Measurements from ENCODE around the gene CFLAR. TPM values are rescaled to one million over a fixed set of nuclear protein-coding genes. Genes with fewer than 3 reads are reported as not detected.

The CFLAR gene
- total and polyA plus RNA-seq, 2 of the 13 experiments (the other 11 are each of a cell fraction or from before 2014, with no cell fraction given): 43.8 to 92.1 TPM

DNA sequence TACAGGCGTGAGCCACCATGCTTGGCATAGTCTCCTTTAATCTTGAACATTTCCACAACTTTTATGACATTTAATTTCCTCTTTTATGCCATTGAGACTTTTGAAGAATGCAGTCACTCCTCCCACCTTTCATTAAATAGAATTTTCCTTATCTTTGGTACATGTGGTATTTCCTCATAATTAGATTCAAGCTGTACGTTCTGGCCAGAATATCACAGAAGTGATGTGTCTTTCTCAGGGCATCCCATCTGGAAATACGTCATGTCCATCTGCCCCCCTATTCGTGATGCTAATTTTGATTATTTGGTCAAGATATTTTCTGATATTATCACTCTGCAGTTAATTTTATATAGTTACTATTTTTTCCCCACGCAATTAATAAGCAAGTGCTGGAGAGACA lies 83.9 kb downstream of the CFLAR start:
- H3K4me2 ChIP-seq (ENCODE audit: low read depth, low read length): no peak overlapping the region
- H3K4me3 ChIP-seq (replicated peaks in 1 of 3; ENCODE audit: insufficient read depth in 1 of 3, low read depth in 2 of 3, low read length in 3 of 3): no peak overlapping the region
- ATAC-seq: no peak
- no peaks in the 10 kb centered on the region for H3K79me2 ChIP-seq (ENCODE audit: insufficient read depth, low read length)
- TF ChIP-seq U2AF1 (optimal IDR thresholded peaks at IDR 0.05; ENCODE audit: low read depth, low read length): no peak
- TF ChIP-seq GABPA (IDR thresholded peaks at IDR 0.05; ENCODE audit: low read depth, low read length): no peak
- TF ChIP-seq GABPA (CRISPR knock-in tag; IDR thresholded peaks at IDR 0.05; ENCODE audit: low read depth): no peak
- TF ChIP-seq, protein P1, sequence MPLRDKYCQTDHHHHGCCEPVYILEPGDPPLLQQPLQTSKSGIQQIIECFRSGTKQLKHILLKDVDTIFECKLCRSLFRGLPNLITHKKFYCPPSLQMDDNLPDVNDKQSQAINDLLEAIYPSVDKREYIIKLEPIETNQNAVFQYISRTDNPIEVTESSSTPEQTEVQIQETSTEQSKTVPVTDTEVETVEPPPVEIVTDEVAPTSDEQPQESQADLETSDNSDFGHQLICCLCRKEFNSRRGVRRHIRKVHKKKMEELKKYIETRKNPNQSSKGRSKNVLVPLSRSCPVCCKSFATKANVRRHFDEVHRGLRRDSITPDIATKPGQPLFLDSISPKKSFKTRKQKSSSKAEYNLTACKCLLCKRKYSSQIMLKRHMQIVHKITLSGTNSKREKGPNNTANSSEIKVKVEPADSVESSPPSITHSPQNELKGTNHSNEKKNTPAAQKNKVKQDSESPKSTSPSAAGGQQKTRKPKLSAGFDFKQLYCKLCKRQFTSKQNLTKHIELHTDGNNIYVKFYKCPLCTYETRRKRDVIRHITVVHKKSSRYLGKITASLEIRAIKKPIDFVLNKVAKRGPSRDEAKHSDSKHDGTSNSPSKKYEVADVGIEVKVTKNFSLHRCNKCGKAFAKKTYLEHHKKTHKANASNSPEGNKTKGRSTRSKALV (CRISPR knock-in tag; IDR thresholded peaks at IDR 0.05): no peak
- no peak for TF ChIP-seq PAWR (CRISPR knock-in tag; IDR thresholded peaks at IDR 0.05; ENCODE audit: borderline replicate concordance)
- no peak for TF ChIP-seq ZNF260 (CRISPR knock-in tag; IDR thresholded peaks at IDR 0.05; ENCODE audit: borderline replicate concordance, low read depth)
- TF ChIP-seq NR2F1 (CRISPR knock-in tag; IDR thresholded peaks at IDR 0.05): no peak
- TF ChIP-seq RBM22 (optimal IDR thresholded peaks at IDR 0.05; ENCODE audit: low read length): no peak
- TF ChIP-seq, protein P2, sequence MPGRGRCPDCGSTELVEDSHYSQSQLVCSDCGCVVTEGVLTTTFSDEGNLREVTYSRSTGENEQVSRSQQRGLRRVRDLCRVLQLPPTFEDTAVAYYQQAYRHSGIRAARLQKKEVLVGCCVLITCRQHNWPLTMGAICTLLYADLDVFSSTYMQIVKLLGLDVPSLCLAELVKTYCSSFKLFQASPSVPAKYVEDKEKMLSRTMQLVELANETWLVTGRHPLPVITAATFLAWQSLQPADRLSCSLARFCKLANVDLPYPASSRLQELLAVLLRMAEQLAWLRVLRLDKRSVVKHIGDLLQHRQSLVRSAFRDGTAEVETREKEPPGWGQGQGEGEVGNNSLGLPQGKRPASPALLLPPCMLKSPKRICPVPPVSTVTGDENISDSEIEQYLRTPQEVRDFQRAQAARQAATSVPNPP (CRISPR knock-in tag; IDR thresholded peaks at IDR 0.05): no peak
- TF ChIP-seq AGO2 (optimal IDR thresholded peaks at IDR 0.05; ENCODE audit: low read depth, low read length): no peak
- no peak for TF ChIP-seq TBL1XR1 (IDR thresholded peaks at IDR 0.05; ENCODE audit: borderline replicate concordance, low read length, partially characterized antibody)
- TF ChIP-seq NFE2L2 (IDR thresholded peaks at IDR 0.05; ENCODE audit: low read length): no peak
- TF ChIP-seq ZNF383 (CRISPR knock-in tag; IDR thresholded peaks at IDR 0.05; ENCODE audit: borderline replicate concordance): no peak
- TF ChIP-seq NFE2 (CRISPR knock-in tag; IDR thresholded peaks at IDR 0.05): no peak
- TF ChIP-seq, protein P3, sequence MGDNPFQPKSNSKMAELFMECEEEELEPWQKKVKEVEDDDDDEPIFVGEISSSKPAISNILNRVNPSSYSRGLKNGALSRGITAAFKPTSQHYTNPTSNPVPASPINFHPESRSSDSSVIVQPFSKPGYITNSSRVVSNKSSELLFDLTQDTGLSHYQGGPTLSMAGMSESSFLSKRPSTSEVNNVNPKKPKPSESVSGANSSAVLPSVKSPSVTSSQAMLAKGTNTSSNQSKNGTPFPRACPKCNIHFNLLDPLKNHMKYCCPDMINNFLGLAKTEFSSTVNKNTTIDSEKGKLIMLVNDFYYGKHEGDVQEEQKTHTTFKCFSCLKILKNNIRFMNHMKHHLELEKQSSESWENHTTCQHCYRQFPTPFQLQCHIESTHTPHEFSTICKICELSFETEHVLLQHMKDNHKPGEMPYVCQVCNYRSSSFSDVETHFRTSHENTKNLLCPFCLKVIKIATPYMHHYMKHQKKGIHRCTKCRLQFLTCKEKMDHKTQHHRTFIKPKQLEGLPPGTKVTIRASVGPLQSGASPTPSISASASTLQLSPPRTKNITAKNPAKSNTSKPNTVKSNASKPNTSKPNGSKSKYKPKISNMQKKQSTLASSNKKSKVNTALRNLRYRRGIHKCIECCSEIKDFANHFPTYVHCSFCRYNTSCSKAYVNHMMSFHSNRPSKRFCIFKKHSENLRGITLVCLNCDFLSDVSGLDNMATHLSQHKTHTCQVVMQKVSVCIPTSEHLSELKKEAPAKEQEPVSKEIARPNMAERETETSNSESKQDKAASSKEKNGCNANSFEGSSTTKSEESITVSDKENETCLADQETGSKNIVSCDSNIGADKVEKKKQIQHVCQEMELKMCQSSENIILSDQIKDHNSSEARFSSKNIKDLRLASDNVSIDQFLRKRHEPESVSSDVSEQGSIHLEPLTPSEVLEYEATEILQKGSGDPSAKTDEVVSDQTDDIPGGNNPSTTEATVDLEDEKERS (CRISPR knock-in tag; IDR thresholded peaks at IDR 0.05): no peak
- CTCF ChIA-PET (ENCODE audit: low intra/inter-chr PET ratio, low total read pairs): no interaction called here
- intact Hi-C loops (cut with micrococcal nuclease; ENCODE audit: unreplicated experiment): no loop called here
- no peak overlapping the region for H2AFZ ChIP-seq (ENCODE audit: low read length)
- H4K20me1 ChIP-seq (ENCODE audit: insufficient read depth, low read length): no peaks in the 10 kb centered on the region
- in situ Hi-C loops (cut with HindIII; ENCODE audit: extremely low pct_ligation_motif_present, low pct_unique_long_range_greater_than_20kb): no loop called here
- POLR2A ChIA-PET: interaction anchor here (2.4 kb wide), 1 partner anchor 17 kb away, joined by 9 read pairs; the partner anchor contains the start of gene CASP10
- peaks cover 19 to 56% of the 10 kb centered on the region in 2 experiments for H3K36me3 ChIP-seq (replicated peaks in 1 of 2; ENCODE audit: control insufficient read depth in 1 of 2, insufficient read depth in 2 of 2, low read length in 2 of 2)
- no peaks in the 10 kb centered on the region for H3K27me3 ChIP-seq (ENCODE audit: control insufficient read depth in 1 of 2, insufficient read depth in 2 of 2, low read length in 2 of 2)
- H3K9ac ChIP-seq (ENCODE audit: insufficient read depth, low read depth, low read length): no peak overlapping the region
- no peak overlapping the region for H3K27ac ChIP-seq (ENCODE audit: extremely low read length, insufficient read depth, low read length)
- no TSS peak for BruUV-seq (replicated peaks)
- no peak for FAIRE-seq
- H3K4me1 ChIP-seq (ENCODE audit: insufficient read depth, low read length): peaks cover 42% of the 10 kb centered on the region
- DNase-seq (ENCODE audit: low spot score): no peak
- no peaks in the 10 kb centered on the region for H3K9me3 ChIP-seq (ENCODE audit: low read length)
- 97% methylated on average over 5 of the region's 5 CpGs for WGBS (ENCODE audit: low lambda C conversion rate)
